Mononuclear cell (primary cell): Measurements from ENCODE around the gene ALK. TPM values are rescaled to one million over a fixed set of nuclear protein-coding genes. Genes with fewer than 3 reads are reported as not detected.

Experiments used
- H3K27me3 ChIP-seq: 2 replicates; pipeline ENCODE4 v1.6.0; 2011; ENCODE audit warnings: low read length, control low read depth; ENCODE audit not compliant: insufficient read depth
- H3K4me1 ChIP-seq: 2 replicates; pipeline ENCODE4 v1.5.1; 2011; ENCODE audit warnings: mild to moderate bottlenecking, low read length, control low read depth; ENCODE audit not compliant: insufficient read depth
- H3K4me3 ChIP-seq: 2 replicates; pipeline ENCODE4 v1.5.1; 2011; ENCODE audit warnings: mild to moderate bottlenecking, low read length, moderate library complexity
- H3K9me3 ChIP-seq: 2 replicates; pipeline ENCODE4 v1.5.1; 2011; ENCODE audit warnings: low read depth, mild to moderate bottlenecking, control low read depth, low read length
- total RNA-seq: library from RNA; depleted of rRNA; stranded (reverse); fragments of >200 nt; gene quantifications from one replicate; pipeline ENCODE4 v1.2.3, GENCODE V29; 2012

ALK gene
- total RNA-seq, 1 donor = not detected

- Histone ChIP-seq H3K9me3 (no peaks in the 10 kb centered on the region), H3K4me1 (no peaks in the 10 kb centered on the region), H3K27me3 (no peaks in the 10 kb centered on the region), H3K4me3 (no peak overlapping the region)
These were observed 308.3 kb downstream of the ALK start for GRCh38 chr2:29613067-29613466.

- H3K27me3 ChIP-seq = no peaks in the 10 kb centered on the region
- no peaks in the 10 kb centered on the region for H3K9me3 ChIP-seq
- H3K4me3 ChIP-seq = no peak overlapping the region
- H3K4me1 ChIP-seq = no peaks in the 10 kb centered on the region
These were observed 308.8 kb downstream of the ALK start for GRCh38 chr2:29612568-29612967.

DNA sequence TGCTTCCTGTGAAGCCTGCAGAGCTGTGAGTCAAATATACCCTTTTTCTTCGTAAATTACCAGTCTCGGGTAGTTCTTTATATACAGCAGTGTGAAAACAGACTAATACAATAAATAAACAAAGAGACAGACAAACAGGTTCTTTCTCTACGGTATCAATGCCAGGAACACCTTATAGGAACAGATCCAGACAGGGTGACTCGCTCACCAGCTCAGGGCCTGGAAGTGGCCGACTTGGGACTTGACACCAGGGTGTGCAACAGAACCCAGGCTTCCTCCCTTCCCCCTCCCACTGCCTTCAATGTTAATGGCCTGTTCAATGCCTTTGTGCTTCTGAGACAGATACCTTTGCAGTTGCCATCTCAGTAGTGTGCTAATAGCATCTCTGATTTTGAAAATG lies 309.5 kb downstream of the ALK start:
- H3K9me3 ChIP-seq = no peaks in the 10 kb centered on the region
- H3K4me1 ChIP-seq = no peaks in the 10 kb centered on the region
- H3K4me3 ChIP-seq = no peak overlapping the region
- no peaks in the 10 kb centered on the region for H3K27me3 ChIP-seq

GRCh38 chr2:29611261-29611660 lies 310.1 kb downstream of the ALK start:
- no peaks in the 10 kb centered on the region for H3K9me3 ChIP-seq
- H3K4me1 ChIP-seq = no peaks in the 10 kb centered on the region
- no peaks in the 10 kb centered on the region for H3K27me3 ChIP-seq
- H3K4me3 ChIP-seq = no peak overlapping the region

GRCh38 chr2:29610569-29610968 lies 310.8 kb downstream of the ALK start:
- Histone ChIP-seq H3K4me3 (no peak overlapping the region), H3K4me1 (no peaks in the 10 kb centered on the region), H3K9me3 (no peaks in the 10 kb centered on the region), H3K27me3 (no peaks in the 10 kb centered on the region)

DNA sequence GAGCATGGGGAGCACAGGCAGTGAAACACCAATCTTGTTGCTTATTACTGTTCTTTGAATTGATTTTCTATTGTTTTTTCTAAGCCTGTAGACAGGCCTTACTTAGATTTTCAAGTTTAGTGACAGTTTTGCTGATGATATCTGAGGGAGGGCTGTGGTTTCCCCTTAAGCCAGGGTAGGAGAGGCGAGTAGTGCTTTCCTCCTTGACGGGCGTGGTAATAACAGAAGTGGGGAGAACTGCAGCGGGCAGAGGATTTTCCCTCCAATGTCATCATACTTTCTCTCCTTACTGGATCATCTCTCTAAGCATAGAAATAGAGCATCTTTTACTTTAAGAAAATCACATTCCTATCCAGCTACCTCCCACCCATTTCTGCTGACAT lies 314.4 kb downstream of the ALK start:
- Histone ChIP-seq H3K4me1 (no peaks in the 10 kb centered on the region), H3K27me3 (no peaks in the 10 kb centered on the region), H3K9me3 (no peaks in the 10 kb centered on the region), H3K4me3 (no peak overlapping the region)

DNA sequence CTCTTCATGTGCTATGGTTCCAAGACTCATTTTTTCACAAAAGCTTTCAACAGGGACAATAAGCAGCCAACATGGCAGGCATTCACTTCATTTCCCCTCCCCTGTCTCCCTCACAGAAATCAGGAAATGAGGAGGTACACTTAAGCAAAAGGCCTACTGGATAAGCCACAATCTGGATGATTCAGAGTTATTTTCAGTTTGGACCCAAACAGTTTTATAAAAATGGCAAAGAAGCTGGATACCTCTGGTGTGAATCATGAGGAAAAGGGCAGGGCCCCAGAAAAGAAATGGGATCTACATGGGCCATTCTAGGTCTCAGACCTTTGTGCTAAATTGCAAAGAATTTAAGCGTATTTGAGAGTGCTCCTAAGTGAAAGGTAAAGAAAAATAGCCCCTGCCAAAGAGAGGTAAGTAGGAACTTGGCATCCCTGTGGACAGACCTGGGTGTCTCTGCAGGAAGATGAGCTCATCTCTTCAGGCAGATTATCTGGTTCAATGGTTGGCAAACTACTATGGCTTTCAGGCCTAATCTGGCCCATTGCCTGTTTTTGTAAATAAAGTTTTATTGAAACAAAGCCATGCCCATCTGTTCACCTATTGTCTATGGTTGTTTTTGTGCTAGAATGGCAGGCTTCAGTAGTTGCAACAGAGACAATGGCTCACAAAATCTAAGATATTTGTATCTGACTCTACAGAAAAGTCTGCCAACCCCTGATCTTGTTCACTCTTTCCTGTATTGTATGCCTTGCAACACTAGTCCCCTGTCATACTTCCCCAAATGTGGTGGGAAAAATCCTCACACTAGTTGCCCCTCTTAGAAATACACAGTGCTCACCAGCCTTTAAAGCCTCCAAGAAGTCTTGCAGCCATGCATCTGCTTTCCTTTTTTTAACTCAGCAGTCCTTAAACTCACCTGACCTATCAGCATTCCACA lies 315.0 kb downstream of the ALK start:
- Histone ChIP-seq H3K4me3 (no peak overlapping the region), H3K9me3 (no peaks in the 10 kb centered on the region), H3K4me1 (no peaks in the 10 kb centered on the region), H3K27me3 (no peaks in the 10 kb centered on the region)

DNA sequence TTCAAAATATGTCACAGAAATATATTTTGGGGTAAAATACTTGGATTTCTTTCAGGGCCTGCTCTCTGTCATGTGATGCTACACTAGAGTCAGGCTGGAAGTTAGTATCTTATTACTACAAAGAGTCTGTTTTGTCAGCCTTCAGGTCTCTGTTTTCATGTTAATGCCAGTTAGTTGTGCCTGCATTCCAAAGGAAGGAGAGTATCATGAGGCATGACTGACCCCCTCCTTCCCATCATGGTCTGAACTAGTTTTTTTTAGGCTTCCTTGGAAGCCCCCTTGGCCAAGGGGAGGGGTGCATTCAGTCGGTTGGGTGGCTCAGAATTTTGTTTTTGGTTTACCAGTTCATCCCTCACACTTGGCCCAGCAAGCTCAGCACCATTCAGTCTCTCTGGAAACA lies 318.0 kb downstream of the ALK start:
- H3K27me3 ChIP-seq = no peaks in the 10 kb centered on the region
- no peaks in the 10 kb centered on the region for H3K4me1 ChIP-seq
- no peaks in the 10 kb centered on the region for H3K9me3 ChIP-seq
- H3K4me3 ChIP-seq = no peak overlapping the region

DNA sequence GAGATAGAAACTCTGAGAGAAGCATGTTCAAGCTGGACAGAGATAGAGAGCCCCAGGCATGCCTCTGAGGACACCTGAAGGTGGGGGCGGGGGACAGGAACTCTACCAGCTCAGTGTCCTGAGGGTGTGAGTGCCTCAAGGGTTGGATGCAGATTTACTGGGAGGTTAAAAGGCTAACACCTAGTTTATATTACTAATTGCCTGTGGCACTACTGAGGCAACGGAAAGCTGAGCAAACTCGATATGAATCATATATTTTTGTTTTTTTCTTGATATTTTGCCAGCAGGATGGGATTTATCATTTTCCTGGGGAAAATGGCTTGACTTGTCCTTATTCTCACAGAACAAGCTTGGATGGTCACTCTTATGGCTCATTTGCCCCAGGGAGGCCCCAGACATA lies 319.5 kb downstream of the ALK start:
- Histone ChIP-seq H3K4me3 (no peak overlapping the region), H3K9me3 (no peaks in the 10 kb centered on the region), H3K27me3 (no peaks in the 10 kb centered on the region), H3K4me1 (no peaks in the 10 kb centered on the region)

DNA sequence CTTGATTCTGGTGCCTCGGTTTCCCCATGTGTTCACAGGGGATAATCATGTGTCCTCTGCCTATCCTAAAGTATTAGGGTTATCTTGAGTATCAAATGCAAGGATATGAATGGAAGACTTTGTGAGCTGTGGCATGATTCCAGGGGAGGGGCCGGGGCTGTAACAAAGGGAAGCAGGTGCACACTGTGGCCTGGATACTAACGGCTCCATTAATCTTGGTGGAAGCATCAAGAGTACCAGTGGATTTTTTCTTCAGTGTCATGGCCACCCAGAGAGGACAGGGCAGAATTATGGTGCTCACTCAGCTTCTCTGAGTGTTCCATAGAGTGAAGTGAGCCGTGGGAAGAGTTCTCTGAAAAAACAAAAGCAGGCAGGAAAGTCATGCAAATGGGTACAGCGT lies 320.1 kb downstream of the ALK start:
- Histone ChIP-seq H3K4me1 (no peaks in the 10 kb centered on the region), H3K4me3 (no peak overlapping the region), H3K27me3 (no peaks in the 10 kb centered on the region), H3K9me3 (no peaks in the 10 kb centered on the region)

GRCh38 chr2:29599946-29600345 lies 321.4 kb downstream of the ALK start:
- no peaks in the 10 kb centered on the region for H3K4me1 ChIP-seq
- H3K27me3 ChIP-seq = no peaks in the 10 kb centered on the region
- no peak overlapping the region for H3K4me3 ChIP-seq
- no peaks in the 10 kb centered on the region for H3K9me3 ChIP-seq

DNA sequence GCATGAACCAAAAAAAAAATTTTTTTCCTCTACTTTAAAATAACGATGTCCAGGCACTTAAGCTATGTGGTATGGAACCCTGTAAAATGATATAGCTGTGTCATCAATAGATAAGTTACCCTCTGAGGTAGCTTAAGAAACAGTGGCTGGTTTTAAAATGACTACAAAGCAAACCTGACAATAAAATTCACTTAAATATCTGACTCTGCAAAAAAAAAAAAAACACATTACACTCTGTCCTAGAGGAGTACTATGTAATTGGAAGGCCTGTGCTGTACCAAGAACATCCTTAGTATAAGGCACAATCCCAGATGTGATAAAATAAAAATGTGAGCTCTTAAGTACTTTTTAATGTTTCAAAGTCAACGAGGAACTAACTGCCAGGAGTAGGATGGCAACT lies 322.4 kb downstream of the ALK start:
- Histone ChIP-seq H3K9me3 (no peaks in the 10 kb centered on the region), H3K4me3 (no peak overlapping the region), H3K4me1 (no peaks in the 10 kb centered on the region), H3K27me3 (no peaks in the 10 kb centered on the region)

- Histone ChIP-seq H3K4me1 (no peaks in the 10 kb centered on the region), H3K4me3 (no peak overlapping the region), H3K9me3 (no peaks in the 10 kb centered on the region), H3K27me3 (no peaks in the 10 kb centered on the region)
These were observed 324.4 kb downstream of the ALK start for GRCh38 chr2:29597035-29597434.

DNA sequence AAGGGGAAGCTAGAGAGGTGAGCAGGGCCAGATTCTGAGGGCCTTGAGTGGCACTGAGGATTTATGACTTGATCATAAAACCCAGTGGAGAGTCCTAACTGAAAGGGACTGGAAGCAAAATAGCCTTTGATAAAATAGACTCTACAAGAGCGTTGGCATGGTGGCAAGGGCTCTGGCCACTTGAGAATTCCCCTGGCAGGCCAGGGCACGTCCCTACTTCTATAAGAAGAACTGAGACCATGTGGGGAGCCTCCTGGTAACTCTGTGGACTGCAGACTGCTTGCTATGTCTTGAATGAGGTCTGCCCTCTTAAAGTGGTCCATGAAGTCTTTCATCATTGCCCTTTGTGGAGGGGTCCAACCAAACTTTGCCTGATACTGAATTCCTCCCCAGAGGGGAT lies 324.8 kb downstream of the ALK start:
- H3K9me3 ChIP-seq = no peaks in the 10 kb centered on the region

GRCh38 chr2:29591600-29591999 lies 329.8 kb downstream of the ALK start:
- no peaks in the 10 kb centered on the region for H3K27me3 ChIP-seq
- H3K4me1 ChIP-seq = no peaks in the 10 kb centered on the region
- no peaks in the 10 kb centered on the region for H3K9me3 ChIP-seq
- H3K4me3 ChIP-seq = no peak overlapping the region

More for the DNA sequence above, 324.8 kb downstream of the ALK start:
- Histone ChIP-seq H3K4me1 (no peaks in the 10 kb centered on the region), H3K27me3 (no peaks in the 10 kb centered on the region), H3K4me3 (no peak overlapping the region)

DNA sequence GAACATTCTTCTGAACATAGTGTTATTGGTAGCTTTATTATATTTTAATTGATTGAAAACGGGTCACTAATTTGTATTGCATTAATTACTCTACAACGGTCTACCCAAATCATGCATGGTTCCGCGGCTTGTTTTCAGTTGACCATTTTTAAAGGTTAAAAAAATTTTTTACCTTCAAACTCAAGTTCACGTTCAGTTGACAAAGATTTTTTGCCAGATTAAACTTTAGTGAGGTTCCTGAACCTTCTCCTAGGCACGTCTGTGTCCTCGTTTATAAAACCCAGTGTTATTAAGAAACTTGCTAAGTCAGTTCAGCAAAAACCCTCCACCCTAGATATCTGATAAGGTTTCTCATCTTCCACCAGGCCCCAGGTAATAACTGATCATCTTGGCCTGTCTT lies 331.2 kb downstream of the ALK start:
- no peaks in the 10 kb centered on the region for H3K9me3 ChIP-seq
- H3K27me3 ChIP-seq = no peaks in the 10 kb centered on the region
- no peak overlapping the region for H3K4me3 ChIP-seq
- H3K4me1 ChIP-seq = no peaks in the 10 kb centered on the region
